ENCODE measurements around the gene PMEPA1.

Gene PMEPA1

GRCh38 chr20:57716202-57716601 is 6.4 kb upstream of the PMEPA1 start:
- no peak for DNase-seq (ENCODE audit: extremely low read depth, low read depth)
- TF ChIP-seq CTCF (IDR thresholded peaks at IDR 0.05; ENCODE audit: low read depth, low read length), result no peak

- no peak for TF ChIP-seq CTCF (IDR thresholded peaks at IDR 0.05; ENCODE audit: low read depth, low read length)
- DNase-seq (ENCODE audit: extremely low read depth, low read depth), result no peak
Measured at GRCh38 chr20:57715268-57715904, 5.6 kb upstream of the PMEPA1 start.

GRCh38 chr20:57714409-57715267 is 4.8 kb upstream of the PMEPA1 start:
- no peak for TF ChIP-seq CTCF (IDR thresholded peaks at IDR 0.05; ENCODE audit: low read depth, low read length)
- DNase-seq (ENCODE audit: extremely low read depth, low read depth), result peak; percentile 18

- TF ChIP-seq CTCF (IDR thresholded peaks at IDR 0.05; ENCODE audit: low read depth, low read length), result no peak
- no peak for DNase-seq (ENCODE audit: extremely low read depth, low read depth)
Measured at GRCh38 chr20:57713951-57714350, 4.1 kb upstream of the PMEPA1 start.

- TF ChIP-seq CTCF (IDR thresholded peaks at IDR 0.05; ENCODE audit: low read depth, low read length), result no peak
- DNase-seq (ENCODE audit: extremely low read depth, low read depth), result no peak
Measured at GRCh38 chr20:57713505-57713903, 3.7 kb upstream of the PMEPA1 start.

GRCh38 chr20:57712851-57713504 is 3.2 kb upstream of the PMEPA1 start:
- no peak for DNase-seq (ENCODE audit: extremely low read depth, low read depth)
- no peak for TF ChIP-seq CTCF (IDR thresholded peaks at IDR 0.05; ENCODE audit: low read depth, low read length)

- TF ChIP-seq CTCF (IDR thresholded peaks at IDR 0.05; ENCODE audit: low read depth, low read length), result no peak
- DNase-seq (ENCODE audit: extremely low read depth, low read depth), result no peak
Measured at GRCh38 chr20:57712341-57712740, 2.5 kb upstream of the PMEPA1 start.

Data from AG09319 (cell line).